GM12874 (cell line): Measurements from ENCODE around the gene GPX1.

Source experiments
- CTCF ChIP-seq: IDR thresholded peaks from 2 replicates; pipeline ENCODE4 v1.5.1; 2011; ENCODE audit warnings: low read depth, mild to moderate bottlenecking, control low read depth, low read length, moderate library complexity; ENCODE audit not compliant: insufficient read depth

The GPX1 gene

GRCh38 chr3:49311283-49311682 is 46.9 kb downstream of the GPX1 start:
- no peak for TF ChIP-seq CTCF

- TF ChIP-seq CTCF: no peak
Measured at GRCh38 chr3:49310677-49311076, 47.5 kb downstream of the GPX1 start.
